PC-9 (cell line): ENCODE measurements around the gene PAPOLA. TPM values are rescaled to one million over a fixed set of nuclear protein-coding genes. Genes with fewer than 3 reads are reported as not detected.

Experiments used
- BruUV-seq: library from RNA; stranded (reverse); fragments of 400-500 nt; replicated peaks from 2 replicates; lab custom pipeline; 2021; lab: Mats Ljungman, UMichigan
- CTCF ChIA-PET: fragments of 300-600 bp; sonication (Branson Sonifier 250); formaldehyde crosslinking; loops from one replicate; lab custom pipeline; 2022; ENCODE audit warnings: antibody characterized with exemption; lab: Charles Lee
- POLR2A ChIA-PET: fragments of 300-600 bp; sonication (Branson Sonifier 250); formaldehyde crosslinking; loops from one replicate; lab custom pipeline; 2022; ENCODE audit warnings: antibody characterized with exemption; ENCODE audit not compliant: unreplicated experiment; lab: Charles Lee
- DNase-seq, 2 experiments: peaks; one replicate each; pipeline versions ENCODE4 v3.0.0 to v3.0.0-alpha.2; 2015 to 2022; ENCODE audit warnings: mixed read lengths in 1 of 2
- H2AFZ ChIP-seq: fragments of 200-600 bp; sonication (generic); 2 replicates; pipeline ENCODE4 v1.8.1; 2017; ENCODE audit warnings: antibody characterized with exemption
- H3F3A ChIP-seq: fragments of 200-600 bp; sonication (generic); 2 replicates; pipeline ENCODE4 v1.8.1; 2017; ENCODE audit warnings: antibody characterized with exemption, mild to moderate bottlenecking, low read depth; ENCODE audit not compliant: insufficient read depth
- H3K27ac ChIP-seq: fragments of 200-600 bp; sonication (generic); 2 replicates; pipeline ENCODE4 v1.6.1; 2016; ENCODE audit warnings: mixed run types
- H3K27me3 ChIP-seq: fragments of 200-600 bp; sonication (generic); 2 replicates; pipeline ENCODE4 v1.6.1; 2016; ENCODE audit warnings: low read depth, mixed run types; ENCODE audit not compliant: insufficient read depth
- H3K36me3 ChIP-seq: fragments of 200-600 bp; sonication (generic); 2 replicates; pipeline ENCODE4 v1.6.1; 2016; ENCODE audit warnings: low read depth, mixed run types
- H3K4me1 ChIP-seq: fragments of 200-600 bp; sonication (generic); replicated peaks from 2 replicates; pipeline ENCODE4 v1.6.1; 2016; ENCODE audit warnings: mixed run types; ENCODE audit not compliant: insufficient read depth
- H3K4me2 ChIP-seq: fragments of 200-600 bp; sonication (generic); 2 replicates; pipeline ENCODE4 v1.6.1; 2017; ENCODE audit warnings: mixed run types
- H3K4me3 ChIP-seq: fragments of 200-600 bp; sonication (generic); 2 replicates; pipeline ENCODE4 v1.6.1; 2016; ENCODE audit warnings: mixed run types
- H3K79me2 ChIP-seq: fragments of 200-600 bp; sonication (generic); 2 replicates; pipeline ENCODE4 v1.6.1; 2017; ENCODE audit warnings: low read depth, mixed run types
- H3K9me2 ChIP-seq: fragments of 200-600 bp; sonication (generic); 2 replicates; pipeline ENCODE4 v1.8.1; 2017; ENCODE audit warnings: mild to moderate bottlenecking; ENCODE audit not compliant: insufficient read depth
- H3K9me3 ChIP-seq: fragments of 200-600 bp; sonication (generic); 2 replicates; pipeline ENCODE4 v1.8.1; 2016; ENCODE audit warnings: low read depth; ENCODE audit not compliant: insufficient read depth
- H4K20me1 ChIP-seq: fragments of 200-600 bp; sonication (generic); 2 replicates; pipeline ENCODE4 v1.8.1; 2017; ENCODE audit not compliant: insufficient read depth
- CTCF ChIP-seq: fragments of 200-600 bp; sonication (generic); conservative IDR thresholded peaks from 2 replicates; pipeline ENCODE4 v1.6.1; 2017; ENCODE audit warnings: mixed run types, antibody characterized with exemption, mild to moderate bottlenecking, moderate library complexity
- EZH2 ChIP-seq: fragments of 200-600 bp; sonication (generic); IDR thresholded peaks from 2 replicates; pipeline ENCODE4 v1.8.0; 2017; ENCODE audit warnings: antibody characterized with exemption, low read depth
- intact Hi-C: fragments of 100-400 bp; cut with micrococcal nuclease; formaldehyde crosslinking; loops from one replicate; pipeline ENCODE4 v1.10.0; 2022; ENCODE audit not compliant: unreplicated experiment
- total RNA-seq: library from RNA; stranded (reverse); gene quantifications from 2 replicates; pipeline ENCODE4 v1.2.3, GENCODE V29; 2021

The PAPOLA gene
- total RNA-seq, 1 experiment from 2014 or later = 68.4 TPM

- H3K4me3 ChIP-seq = no peak overlapping the region
- intact Hi-C loops = no loop called here
- no peak for DNase-seq
- H3K4me2 ChIP-seq = no peak overlapping the region
- no peaks in the 10 kb centered on the region for H4K20me1 ChIP-seq
- H3K79me2 ChIP-seq = no peaks in the 10 kb centered on the region
- no peak overlapping the region for H2AFZ ChIP-seq
- H3K4me1 ChIP-seq = no peaks in the 10 kb centered on the region
- ChIA-PET POLR2A (no interaction called here), CTCF (no interaction called here)
- no peaks in the 10 kb centered on the region for H3K9me3 ChIP-seq
- no TSS peak for BruUV-seq
- no peak overlapping the region for H3K27ac ChIP-seq
- H3K9me2 ChIP-seq = no peaks in the 10 kb centered on the region
- no peaks in the 10 kb centered on the region for H3F3A ChIP-seq
- no peak for TF ChIP-seq CTCF
- no peaks in the 10 kb centered on the region for H3K27me3 ChIP-seq
- H3K36me3 ChIP-seq = 0 out of 2 replicates have a peak, but pooled peaks cover 4% of the 10 kb centered on the region
Observed at GRCh38 chr14:96559571-96559970, 57.4 kb downstream of the PAPOLA start.

DNA sequence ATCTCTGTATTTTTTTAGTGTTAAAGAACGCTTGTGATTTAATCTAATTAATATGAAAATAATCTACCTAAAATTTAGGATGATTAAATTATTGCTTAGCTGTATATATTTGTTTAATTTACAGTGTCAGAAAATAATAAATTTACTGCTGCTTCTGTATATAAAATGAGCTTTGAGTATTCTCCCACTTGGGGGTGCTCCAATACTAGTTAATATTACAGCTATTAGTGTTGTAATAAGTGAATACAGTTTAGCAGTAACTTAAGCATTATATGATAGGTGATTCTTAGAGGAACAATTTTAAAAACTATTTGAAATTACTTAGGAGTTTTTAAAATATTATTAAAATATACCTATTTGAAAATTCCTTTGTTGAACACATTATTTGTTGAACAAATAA, 62.2 kb downstream of the PAPOLA start:
- H3K79me2 ChIP-seq = no peaks in the 10 kb centered on the region
- POLR2A ChIA-PET = no interaction called here
- CTCF ChIA-PET = no interaction called here
- no peaks in the 10 kb centered on the region; the same call in 1 of the 2 replicates for H3K9me3 ChIP-seq
- no peak overlapping the region for H2AFZ ChIP-seq
- no peak overlapping the region for H3K4me3 ChIP-seq
- no peaks in the 10 kb centered on the region for H3K9me2 ChIP-seq
- no peak for DNase-seq
- no peak overlapping the region for H3K27ac ChIP-seq
- peaks cover 7% of the 10 kb centered on the region; the same call in 1 of the 2 replicates for H3K36me3 ChIP-seq
- H3K27me3 ChIP-seq = no peaks in the 10 kb centered on the region
- TF ChIP-seq EZH2 (no peak), CTCF (no peak)
- no peak overlapping the region for H3K4me2 ChIP-seq
- H4K20me1 ChIP-seq = no peaks in the 10 kb centered on the region
- H3F3A ChIP-seq = no peaks in the 10 kb centered on the region
- no TSS peak for BruUV-seq
- intact Hi-C loops = no loop called here
- no peaks in the 10 kb centered on the region for H3K4me1 ChIP-seq

GRCh38 chr14:96565811-96566210, 63.6 kb downstream of the PAPOLA start:
- H3K9me2 ChIP-seq = no peaks in the 10 kb centered on the region
- no peaks in the 10 kb centered on the region for H3K4me1 ChIP-seq
- BruUV-seq = no TSS peak
- no peaks in the 10 kb centered on the region for H3K27me3 ChIP-seq
- TF ChIP-seq CTCF = no peak
- TF ChIP-seq EZH2 = no peak
- no peaks in the 10 kb centered on the region for H3F3A ChIP-seq
- no peak overlapping the region for H2AFZ ChIP-seq
- ChIA-PET CTCF (no interaction called here), POLR2A (no interaction called here)
- no peaks in the 10 kb centered on the region; the same call in 1 of the 2 replicates for H3K9me3 ChIP-seq
- H3K4me3 ChIP-seq = no peak overlapping the region
- H3K36me3 ChIP-seq = peaks cover 7% of the 10 kb centered on the region; the same call in 1 of the 2 replicates
- no peak for DNase-seq
- no peaks in the 10 kb centered on the region for H3K79me2 ChIP-seq
- no peak overlapping the region for H3K27ac ChIP-seq
- intact Hi-C loops = no loop called here
- H3K4me2 ChIP-seq = no peak overlapping the region
- no peaks in the 10 kb centered on the region for H4K20me1 ChIP-seq
